GM06990 (cell line): ENCODE data around the gene GNPTG.

Source experiments
- DNase-seq: peaks from one replicate; pipeline ENCODE4 v3.0.0-alpha.2; 2011; ENCODE audit not compliant: insufficient read length; ENCODE audit errors: extremely low read depth
- H3K27me3 ChIP-seq: replicated peaks from 2 replicates; pipeline ENCODE4 v1.6.0; 2011; ENCODE audit warnings: low read length; ENCODE audit not compliant: control insufficient read depth, insufficient read depth
- H3K36me3 ChIP-seq: 2 replicates; pipeline ENCODE4 v1.5.1; 2011; ENCODE audit warnings: low read length; ENCODE audit not compliant: control insufficient read depth, insufficient read depth
- H3K4me3 ChIP-seq: replicated peaks from 2 replicates; pipeline ENCODE4 v1.5.1; 2011; ENCODE audit warnings: low read depth, mild to moderate bottlenecking, control low read depth, low read length
- CTCF ChIP-seq: IDR thresholded peaks from 2 replicates; pipeline ENCODE4 v1.5.1; 2011; ENCODE audit warnings: low read length, control low read depth, mild to moderate bottlenecking, inconsistent platforms; ENCODE audit not compliant: insufficient read depth, poor library complexity, severe bottlenecking

The GNPTG gene

GRCh38 chr16:1397779-1398178 lies 46.0 kb downstream of the GNPTG start:
- H3K27me3 ChIP-seq: no peaks in the 10 kb centered on the region
- DNase-seq: no peak
- no peak for TF ChIP-seq CTCF
- H3K36me3 ChIP-seq: peaks cover 13% of the 10 kb centered on the region
- no peak overlapping the region for H3K4me3 ChIP-seq

- no peak for TF ChIP-seq CTCF
- H3K36me3 ChIP-seq: peaks cover 15% of the 10 kb centered on the region
- DNase-seq: no peak
- H3K4me3 ChIP-seq: no peak overlapping the region
- no peaks in the 10 kb centered on the region for H3K27me3 ChIP-seq
Observed at GRCh38 chr16:1398351-1398750, 46.6 kb downstream of the GNPTG start.

- peaks cover 13% of the 10 kb centered on the region for H3K36me3 ChIP-seq
- no peaks in the 10 kb centered on the region for H3K27me3 ChIP-seq
- no peak for TF ChIP-seq CTCF
- DNase-seq: no peak
- no peak overlapping the region for H3K4me3 ChIP-seq
Observed at GRCh38 chr16:1398826-1399581, 47.3 kb downstream of the GNPTG start.

- Histone ChIP-seq H3K36me3 (peaks cover 15% of the 10 kb centered on the region), H3K27me3 (no peaks in the 10 kb centered on the region), H3K4me3 (no peak overlapping the region)
- no peak for TF ChIP-seq CTCF
- DNase-seq: no peak
Observed at GRCh38 chr16:1401061-1401757, 49.5 kb downstream of the GNPTG start.

GRCh38 chr16:1401758-1402154 lies 50.0 kb downstream of the GNPTG start:
- no peaks in the 10 kb centered on the region for H3K27me3 ChIP-seq
- peaks cover 15% of the 10 kb centered on the region for H3K36me3 ChIP-seq
- H3K4me3 ChIP-seq: no peak overlapping the region
- no peak for DNase-seq
- no peak for TF ChIP-seq CTCF

- no peaks in the 10 kb centered on the region for H3K27me3 ChIP-seq
- H3K4me3 ChIP-seq: no peak overlapping the region
- no peak for DNase-seq
- peaks cover 15% of the 10 kb centered on the region for H3K36me3 ChIP-seq
- TF ChIP-seq CTCF: no peak
Observed at GRCh38 chr16:1403036-1403435, 51.3 kb downstream of the GNPTG start.
